Kidney epithelial cell (primary cell): ENCODE data around the gene OR2G6. TPM values are rescaled to one million over a fixed set of nuclear protein-coding genes. Genes with fewer than 3 reads are reported as not detected.
"Not testable (repeated sequence)": the region's sequence is repeated elsewhere in the genome, so short reads cannot be mapped to it uniquely, and the experiment has no call there.

ENCODE experiments used
- DNase-seq: peaks from one replicate; pipeline ENCODE4 v3.0.0-alpha.2; 2010; ENCODE audit warnings: low read depth
- H3K27me3 ChIP-seq: 2 replicates; pipeline ENCODE4 v1.6.0; 2011; ENCODE audit warnings: low read length; ENCODE audit not compliant: control insufficient read depth, insufficient read depth
- H3K36me3 ChIP-seq: 2 replicates; pipeline ENCODE4 v1.5.1; 2011; ENCODE audit warnings: low read length; ENCODE audit not compliant: control insufficient read depth, insufficient read depth
- H3K4me3 ChIP-seq: 2 replicates; pipeline ENCODE4 v1.5.1; 2011; ENCODE audit warnings: low read depth, mild to moderate bottlenecking, control low read depth, low read length
- total RNA-seq: library from RNA; depleted of rRNA; stranded (reverse); fragments of >200 nt; gene quantifications from 2 replicates; pipeline ENCODE4 v1.2.3, GENCODE V29; 2015
- TF ChIP-seq, protein P1 (sequence below): IDR thresholded peaks from 2 replicates; pipeline ENCODE4 v1.5.1; 2011; ENCODE audit warnings: mild to moderate bottlenecking, moderate library complexity, low read length, control low read depth, inconsistent platforms; ENCODE audit not compliant: insufficient read depth, poor library complexity, severe bottlenecking

OR2G6 gene
- total RNA-seq: not detected in 2 replicates

GRCh38 chr1:248507773-248508172 lies at the start of gene OR2G6:
Gene OR2G6 (plus strand): TSS chr1:248508073. CDS start chr1:248521647, 13,574 bp downstream.
- DNase-seq: not testable (repeated sequence)

GRCh38 chr1:248459117-248459516 lies 48.8 kb upstream of the OR2G6 start:
- not testable (repeated sequence) for H3K4me3 ChIP-seq

More at GRCh38 chr1:248507773-248508172, at the start of gene OR2G6:
- H3K4me3 ChIP-seq, H3K27me3 ChIP-seq, H3K36me3 ChIP-seq: not testable (repeated sequence)

DNA sequence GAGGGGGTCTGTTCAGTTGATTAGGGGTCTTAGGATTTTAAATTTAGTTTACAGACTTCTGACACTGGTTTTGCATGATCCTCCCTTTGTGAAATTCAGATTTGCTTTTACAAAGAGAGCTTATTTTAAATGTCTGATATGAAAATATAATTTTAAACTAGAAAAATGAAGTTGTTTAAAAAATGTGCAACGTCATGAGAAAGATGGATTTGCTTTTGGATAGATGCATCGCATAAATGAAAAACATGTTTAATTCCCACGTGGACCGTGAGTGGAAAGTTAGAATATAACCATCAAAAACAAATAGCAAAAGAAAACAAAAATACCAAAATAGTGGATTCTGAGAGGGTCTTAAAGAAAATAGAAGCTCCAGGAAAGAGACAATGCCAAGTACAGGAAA lies 36.7 kb upstream of the OR2G6 start:
- DNase-seq: no peak
- TF ChIP-seq, protein P1, sequence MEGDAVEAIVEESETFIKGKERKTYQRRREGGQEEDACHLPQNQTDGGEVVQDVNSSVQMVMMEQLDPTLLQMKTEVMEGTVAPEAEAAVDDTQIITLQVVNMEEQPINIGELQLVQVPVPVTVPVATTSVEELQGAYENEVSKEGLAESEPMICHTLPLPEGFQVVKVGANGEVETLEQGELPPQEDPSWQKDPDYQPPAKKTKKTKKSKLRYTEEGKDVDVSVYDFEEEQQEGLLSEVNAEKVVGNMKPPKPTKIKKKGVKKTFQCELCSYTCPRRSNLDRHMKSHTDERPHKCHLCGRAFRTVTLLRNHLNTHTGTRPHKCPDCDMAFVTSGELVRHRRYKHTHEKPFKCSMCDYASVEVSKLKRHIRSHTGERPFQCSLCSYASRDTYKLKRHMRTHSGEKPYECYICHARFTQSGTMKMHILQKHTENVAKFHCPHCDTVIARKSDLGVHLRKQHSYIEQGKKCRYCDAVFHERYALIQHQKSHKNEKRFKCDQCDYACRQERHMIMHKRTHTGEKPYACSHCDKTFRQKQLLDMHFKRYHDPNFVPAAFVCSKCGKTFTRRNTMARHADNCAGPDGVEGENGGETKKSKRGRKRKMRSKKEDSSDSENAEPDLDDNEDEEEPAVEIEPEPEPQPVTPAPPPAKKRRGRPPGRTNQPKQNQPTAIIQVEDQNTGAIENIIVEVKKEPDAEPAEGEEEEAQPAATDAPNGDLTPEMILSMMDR: no peak

More at GRCh38 chr1:248459117-248459516, 48.8 kb upstream of the OR2G6 start:
- not testable (repeated sequence) for H3K36me3 ChIP-seq, H3K27me3 ChIP-seq, DNase-seq

GRCh38 chr1:248472111-248472510 lies 35.8 kb upstream of the OR2G6 start:
- not testable (repeated sequence) for DNase-seq, H3K27me3 ChIP-seq, H3K36me3 ChIP-seq, H3K4me3 ChIP-seq

More for the DNA sequence above, 36.7 kb upstream of the OR2G6 start:
- Histone ChIP-seq H3K27me3 (no peaks in the 10 kb centered on the region), H3K36me3 (no peaks in the 10 kb centered on the region), H3K4me3 (no peak overlapping the region)

DNA sequence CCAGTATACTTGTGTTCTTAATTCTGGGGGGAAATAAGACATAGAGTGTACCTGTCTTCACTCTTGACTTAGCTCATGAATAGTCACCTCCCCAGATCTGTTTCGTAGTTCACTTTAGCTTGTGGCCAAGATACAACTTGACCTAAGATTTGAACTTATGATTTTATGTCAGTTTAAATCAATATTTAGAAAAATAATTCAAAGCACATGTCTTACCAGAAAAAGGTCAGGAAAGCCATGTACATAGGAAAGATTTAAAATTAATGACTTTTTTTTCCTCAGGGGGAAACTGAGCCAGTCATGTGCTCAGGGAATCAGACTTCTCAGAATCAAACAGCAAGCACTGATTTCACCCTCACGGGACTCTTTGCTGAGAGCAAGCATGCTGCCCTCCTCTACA lies 34.8 kb upstream of the OR2G6 start, which contains the start of gene OR2T3:
Gene OR2T3, plus strand, starts transcription at position 301 of the 400 bp plus-strand sequence. Its CDS starts 0 bp downstream, at position 301.
- H3K36me3 ChIP-seq, H3K4me3 ChIP-seq, DNase-seq, H3K27me3 ChIP-seq: not testable (repeated sequence)

DNA sequence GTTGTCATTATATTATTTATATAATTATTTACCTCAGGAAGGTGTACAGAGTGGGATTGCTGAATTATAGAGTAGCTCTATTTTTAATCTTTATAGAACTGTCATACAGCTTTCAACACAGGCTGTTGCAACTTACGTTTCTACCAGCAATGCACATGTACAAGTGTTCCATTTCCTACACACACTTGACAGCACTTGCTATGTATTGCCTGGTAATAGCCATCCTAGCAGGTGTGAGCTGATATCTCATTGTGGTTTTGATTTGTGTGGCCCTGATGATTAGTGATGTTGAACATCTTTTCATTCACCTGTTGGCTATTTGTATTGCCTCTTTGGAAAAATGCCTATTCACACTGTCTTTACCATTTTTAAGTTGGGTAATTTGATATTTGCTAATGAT lies 32.2 kb upstream of the OR2G6 start:
- not testable (repeated sequence) for H3K27me3 ChIP-seq, H3K36me3 ChIP-seq, H3K4me3 ChIP-seq, DNase-seq

DNA sequence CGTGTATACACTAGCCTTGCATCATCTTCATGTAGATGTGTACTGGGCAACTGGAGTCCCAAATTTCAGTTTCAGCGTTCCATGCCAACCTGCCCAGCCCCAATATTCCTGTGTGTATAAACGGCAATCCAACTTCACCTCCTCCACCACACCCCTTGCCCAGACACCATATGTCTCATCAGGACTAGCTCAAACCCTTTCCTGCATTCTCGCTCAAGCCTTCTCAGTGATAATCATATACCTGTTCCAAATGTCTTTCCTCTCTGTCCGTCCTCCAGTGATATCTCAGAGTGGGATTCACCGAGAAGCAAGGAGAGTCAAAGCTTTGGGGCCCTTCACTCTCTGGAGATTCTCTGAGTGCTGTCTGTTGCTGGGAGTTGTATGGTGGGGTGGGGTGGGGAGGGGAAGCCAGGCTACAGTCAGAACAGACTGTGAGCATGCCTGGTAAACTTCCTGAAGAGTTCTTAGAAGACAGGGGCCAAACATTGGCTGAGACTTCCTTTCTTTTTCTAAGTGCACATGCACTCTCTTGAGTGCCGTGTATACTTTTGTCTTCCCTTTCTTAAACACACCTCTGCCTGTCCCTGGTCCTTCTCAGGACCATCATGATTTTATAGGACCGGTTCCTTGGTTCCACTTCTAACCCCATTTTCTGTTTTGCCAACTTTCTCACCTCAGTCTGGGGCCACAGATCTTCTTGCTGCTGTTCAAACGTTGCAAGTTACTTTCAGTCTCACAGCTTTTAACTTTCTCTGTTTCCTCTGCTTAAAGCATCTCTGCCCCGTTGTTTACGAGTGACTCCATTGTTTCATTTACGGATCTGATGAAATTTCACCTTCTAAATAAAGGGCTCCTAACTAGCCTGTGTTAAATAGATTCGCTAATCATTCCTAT lies 25.9 kb upstream of the OR2G6 start:
- H3K4me3 ChIP-seq: not testable (repeated sequence)

DNA sequence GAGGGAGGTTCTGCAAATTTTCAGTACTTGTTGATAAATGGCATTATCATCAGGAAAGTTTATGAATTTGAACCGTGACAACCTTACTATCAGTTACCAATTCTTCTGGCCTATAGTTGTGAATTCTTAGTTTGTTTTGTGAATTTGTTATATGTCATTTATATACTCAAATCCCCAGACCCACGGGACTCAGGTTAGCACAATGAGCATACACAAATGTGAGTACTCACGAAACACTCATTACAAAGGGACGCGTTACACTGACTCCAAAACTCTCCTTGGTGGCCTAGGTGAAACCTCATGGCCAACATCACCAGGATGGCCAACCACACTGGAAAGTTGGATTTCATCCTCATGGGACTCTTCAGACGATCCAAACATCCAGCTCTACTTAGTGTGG lies 19.6 kb upstream of the OR2G6 start, which contains the start of gene OR2T5:
Gene OR2T5, plus strand, starts transcription at position 301 of the 400 bp plus-strand sequence. Its CDS starts 0 bp downstream, at position 301.
- H3K36me3 ChIP-seq, H3K27me3 ChIP-seq, DNase-seq, H3K4me3 ChIP-seq: not testable (repeated sequence)

More for the DNA sequence above, 25.9 kb upstream of the OR2G6 start:
- not testable (repeated sequence) for H3K36me3 ChIP-seq, DNase-seq, H3K27me3 ChIP-seq

DNA sequence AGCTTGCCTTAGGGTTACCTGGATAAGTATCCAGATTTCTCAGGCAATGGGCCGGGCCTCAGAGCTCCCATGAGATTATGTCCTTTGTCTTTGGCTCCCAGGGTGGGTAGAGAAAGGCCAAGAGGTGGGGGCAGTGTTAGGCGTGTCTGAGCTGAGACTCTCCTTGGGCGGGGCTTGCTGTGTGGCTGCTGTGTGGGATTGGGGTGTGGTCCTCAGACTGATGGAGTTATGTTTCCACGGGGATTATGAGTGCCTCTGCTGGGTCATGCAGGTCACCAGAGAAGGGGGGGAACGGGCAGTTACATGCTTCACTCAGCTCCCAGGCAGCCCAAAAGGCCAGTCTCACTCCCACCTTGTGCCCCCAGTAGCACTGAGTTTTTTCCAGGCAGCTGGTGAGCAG lies 11.2 kb upstream of the OR2G6 start:
- not testable (repeated sequence) for H3K4me3 ChIP-seq, H3K27me3 ChIP-seq, H3K36me3 ChIP-seq, DNase-seq

DNA sequence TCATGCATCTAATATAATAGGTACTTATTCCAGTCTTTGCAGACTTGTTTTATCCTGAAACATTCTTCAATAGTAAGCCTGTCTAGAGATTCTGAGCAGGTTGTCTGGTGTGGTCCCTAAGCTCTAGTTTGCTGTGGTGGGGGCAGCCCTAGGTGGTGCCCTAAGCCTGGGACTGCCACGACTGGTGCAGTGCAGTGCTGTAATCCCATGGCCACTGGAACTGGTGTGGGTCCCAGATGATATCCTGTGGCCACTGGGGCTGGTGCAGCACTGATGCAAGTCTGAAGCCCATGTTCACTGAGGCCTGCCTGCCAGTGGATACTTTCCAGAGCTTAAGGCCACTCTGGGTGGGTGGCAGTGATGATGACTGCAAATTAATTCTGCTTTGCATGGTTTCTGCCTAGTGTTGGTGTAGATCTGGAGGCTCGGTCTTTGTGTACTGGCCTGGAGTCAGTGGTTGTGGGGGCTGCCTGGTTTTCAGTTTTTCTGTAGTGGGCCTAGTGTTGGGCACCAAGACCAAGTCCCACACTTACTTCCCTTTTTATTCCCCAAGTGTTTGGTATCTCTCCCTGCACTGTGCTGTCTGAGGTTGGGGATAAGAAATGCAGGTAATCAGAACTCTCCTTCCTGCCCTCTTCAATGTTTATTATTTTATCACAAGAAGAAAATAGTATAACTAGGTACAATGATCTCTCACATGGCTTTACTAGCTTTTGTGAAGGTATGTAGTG lies 7.4 kb upstream of the OR2G6 start:
- H3K4me3 ChIP-seq, DNase-seq, H3K27me3 ChIP-seq, H3K36me3 ChIP-seq: not testable (repeated sequence)

GRCh38 chr1:248510217-248510616 lies 2.3 kb downstream of the OR2G6 start:
- H3K36me3 ChIP-seq, DNase-seq, H3K27me3 ChIP-seq, H3K4me3 ChIP-seq: not testable (repeated sequence)
